Vagina (tissue), 2 donors: ENCODE results near the gene APRT. TPM values are rescaled to one million over a fixed set of nuclear protein-coding genes. Genes with fewer than 3 reads are reported as not detected.
A peak's percentile ranks its signal among the peaks of the same experiment; 100 is the strongest.

Experiments
- DNase-seq, 2 donors: peaks; one replicate each; pipeline ENCODE4 v3.0.0-alpha.2; 2017; ENCODE audit errors: extremely low spot score in 2 of 2
- H3K27ac ChIP-seq: fragments of 200-600 bp; sonication (generic); one replicate; pipeline ENCODE4 v1.5.1; 2019
- H3K27me3 ChIP-seq: fragments of 200-600 bp; sonication (generic); one replicate; pipeline ENCODE4 v1.5.1; 2019
- H3K36me3 ChIP-seq, 2 donors: fragments of 200-600 bp; sonication (generic); one replicate each; pipeline ENCODE4 v1.5.1; 2017 to 2019
- H3K4me1 ChIP-seq: fragments of 200-600 bp; sonication (generic); one replicate; pipeline ENCODE4 v1.5.1; 2019
- H3K4me3 ChIP-seq, 2 donors: fragments of 200-600 bp; sonication (generic); 1 replicate in 1 of 2; 2 replicates in 1 of 2; pipeline ENCODE4 v1.5.1; 2016 to 2019
- H3K9me3 ChIP-seq: fragments of 200-600 bp; sonication (generic); one replicate; pipeline ENCODE4 v1.5.1; 2019
- POLR2A ChIP-seq, 2 donors: fragments of 450-650 bp; IDR thresholded peaks; one replicate each; pipeline ENCODE4 v1.6.1; 2017; ENCODE audit warnings: antibody characterized with exemption in 2 of 2, mild to moderate bottlenecking in 2 of 2, moderate library complexity in 2 of 2
- POLR2AphosphoS5 ChIP-seq, 2 donors: sonication (generic); formaldehyde crosslinking; IDR thresholded peaks; one replicate each; pipeline ENCODE4 v1.9.0; 2017; ENCODE audit warnings: antibody characterized with exemption in 2 of 2, mild to moderate bottlenecking in 2 of 2, low read depth in 1 of 2; ENCODE audit not compliant: insufficient read depth in 1 of 2
- intact Hi-C: fragments of 100-400 bp; cut with DNase I; formaldehyde crosslinking; loops from one replicate; pipeline ENCODE4 v1.15.1; 2023
- total RNA-seq: library from RNA; depleted of rRNA; stranded (reverse); fragments of >200 nt; gene quantifications from one replicate; pipeline ENCODE4 v1.2.3, GENCODE V29; 2016
- TF ChIP-seq, protein P1 (sequence below), 3 experiments: fragments of 450-650 bp in 2 of 3; fragments of 200-600 bp in 1 of 3; sonication (generic) in 1 of 3; IDR thresholded peaks; one replicate each; pipeline ENCODE4 v1.5.1; 2017 to 2019; ENCODE audit warnings: antibody characterized with exemption in 3 of 3, mild to moderate bottlenecking in 2 of 3, moderate library complexity in 2 of 3

APRT gene
- total RNA-seq, 1 donor from 2014 or later: 134 TPM

DNA sequence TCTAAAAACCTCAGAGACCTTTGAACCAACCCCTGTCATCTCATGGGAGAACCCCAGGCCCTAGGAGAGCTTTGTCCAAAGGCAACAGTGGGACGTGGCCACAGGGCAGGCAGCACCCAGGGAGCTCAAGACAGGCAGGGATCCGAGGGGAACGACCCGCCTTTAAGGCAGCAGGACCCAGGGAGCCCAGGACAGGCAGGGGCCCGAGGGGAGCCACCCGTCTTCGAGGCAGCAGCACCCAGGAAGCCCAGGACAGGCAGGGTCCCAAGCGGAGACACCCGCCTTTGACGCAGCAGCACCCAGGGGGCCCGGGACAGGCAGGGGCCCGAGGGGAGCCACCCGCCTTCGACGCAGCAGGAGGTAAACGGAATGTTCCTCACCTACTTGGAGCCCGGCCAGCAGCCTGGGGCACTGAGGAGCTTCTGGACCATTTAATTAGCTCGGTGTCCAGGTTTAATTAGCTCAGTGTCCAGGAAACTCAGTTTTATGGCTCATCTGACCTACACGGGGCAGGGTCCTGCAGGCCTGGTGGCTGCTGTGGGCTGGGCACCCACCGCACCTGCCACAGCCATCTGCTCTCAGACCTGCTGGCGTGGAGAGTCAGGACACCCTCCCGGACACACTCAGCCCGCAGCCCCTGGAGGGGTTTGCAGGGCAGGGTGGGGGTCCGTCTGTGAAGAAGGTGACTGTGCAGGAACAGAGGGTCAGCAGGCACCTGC lies 51.1 kb downstream of the APRT start:
- Histone ChIP-seq H3K36me3 (no peaks in the 10 kb centered on the region), H3K27me3 (no peaks in the 10 kb centered on the region), H3K27ac (peak overlapping the region; percentile 20), H3K4me1 (peaks cover 81% of the 10 kb centered on the region), H3K4me3 (no peak overlapping the region), H3K9me3 (no peaks in the 10 kb centered on the region)
- TF ChIP-seq, protein P1, sequence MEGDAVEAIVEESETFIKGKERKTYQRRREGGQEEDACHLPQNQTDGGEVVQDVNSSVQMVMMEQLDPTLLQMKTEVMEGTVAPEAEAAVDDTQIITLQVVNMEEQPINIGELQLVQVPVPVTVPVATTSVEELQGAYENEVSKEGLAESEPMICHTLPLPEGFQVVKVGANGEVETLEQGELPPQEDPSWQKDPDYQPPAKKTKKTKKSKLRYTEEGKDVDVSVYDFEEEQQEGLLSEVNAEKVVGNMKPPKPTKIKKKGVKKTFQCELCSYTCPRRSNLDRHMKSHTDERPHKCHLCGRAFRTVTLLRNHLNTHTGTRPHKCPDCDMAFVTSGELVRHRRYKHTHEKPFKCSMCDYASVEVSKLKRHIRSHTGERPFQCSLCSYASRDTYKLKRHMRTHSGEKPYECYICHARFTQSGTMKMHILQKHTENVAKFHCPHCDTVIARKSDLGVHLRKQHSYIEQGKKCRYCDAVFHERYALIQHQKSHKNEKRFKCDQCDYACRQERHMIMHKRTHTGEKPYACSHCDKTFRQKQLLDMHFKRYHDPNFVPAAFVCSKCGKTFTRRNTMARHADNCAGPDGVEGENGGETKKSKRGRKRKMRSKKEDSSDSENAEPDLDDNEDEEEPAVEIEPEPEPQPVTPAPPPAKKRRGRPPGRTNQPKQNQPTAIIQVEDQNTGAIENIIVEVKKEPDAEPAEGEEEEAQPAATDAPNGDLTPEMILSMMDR (IDR thresholded peaks at IDR 0.05): no peak
- TF ChIP-seq POLR2A (IDR thresholded peaks at IDR 0.05) (no peak), POLR2AphosphoS5 (IDR thresholded peaks at IDR 0.05; ENCODE audit: insufficient read depth in 1 of 2, low read depth in 1 of 2) (no peak)
- intact Hi-C loops: no loop called here
- no peak for DNase-seq

DNA sequence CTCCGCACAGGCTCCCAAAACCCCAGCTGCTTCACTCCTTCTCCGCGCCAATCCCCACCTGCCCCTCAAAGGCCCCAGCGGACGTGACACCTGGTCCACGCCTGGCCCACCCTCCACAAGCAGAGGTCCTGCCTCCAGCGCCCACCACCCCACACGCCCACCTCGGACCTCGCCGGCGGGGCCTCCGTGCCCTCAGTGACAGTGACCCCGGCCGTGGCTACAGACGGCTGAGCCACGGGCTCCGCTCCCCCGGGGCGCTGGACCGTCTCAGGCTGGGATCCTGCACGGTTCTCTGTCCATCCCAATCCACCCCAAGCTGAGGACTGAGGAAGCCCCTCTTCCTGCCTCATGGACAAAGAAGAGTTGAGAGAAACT lies 51.8 kb downstream of the APRT start:
- Histone ChIP-seq H3K4me3 (no peak overlapping the region), H3K27me3 (no peaks in the 10 kb centered on the region), H3K36me3 (no peaks in the 10 kb centered on the region), H3K9me3 (no peaks in the 10 kb centered on the region), H3K4me1 (peaks cover 81% of the 10 kb centered on the region), H3K27ac (peak overlapping the region; percentile 20)
- TF ChIP-seq POLR2AphosphoS5 (IDR thresholded peaks at IDR 0.05; ENCODE audit: insufficient read depth in 1 of 2, low read depth in 1 of 2) (no peak), POLR2A (IDR thresholded peaks at IDR 0.05) (no peak)
- TF ChIP-seq, protein P1 (IDR thresholded peaks at IDR 0.05): no peak
- intact Hi-C loops: no loop called here
- no peak for DNase-seq

Other genes with a start within 250 kb of the APRT start
- gene ZC3H18, start 241.5 kb downstream of the APRT start, total RNA-seq: 18.4 TPM
- gene IL17C, start 173.4 kb downstream of the APRT start, total RNA-seq: not detected
- gene CYBA, start 160.9 kb downstream of the APRT start, total RNA-seq: 188 TPM
- gene MVD, start 148.8 kb downstream of the APRT start, total RNA-seq: 33.1 TPM
- not detected for gene SNAI3, start 125.4 kb downstream of the APRT start, total RNA-seq
- gene RNF166, start 105.5 kb downstream of the APRT start, total RNA-seq: 26.5 TPM
- 7.9 TPM for gene CTU2, start 105.4 kb downstream of the APRT start, total RNA-seq
- gene PIEZO1, start 26.7 kb downstream of the APRT start, total RNA-seq: 184 TPM
- 10.8 TPM for gene CDT1, start 8.1 kb downstream of the APRT start, total RNA-seq
- 61.4 TPM for gene GALNS, start 45.0 kb upstream of the APRT start, total RNA-seq
- 50.8 TPM for gene TRAPPC2L, start 45.2 kb upstream of the APRT start, total RNA-seq
- not detected for gene PABPN1L, start 54.7 kb upstream of the APRT start, total RNA-seq
- 2.7 TPM for gene CBFA2T3, start 165.3 kb upstream of the APRT start, total RNA-seq